K562 (cell line): ENCODE data around the gene LDLRAD1. TPM values are rescaled to one million over a fixed set of nuclear protein-coding genes. Genes with fewer than 3 reads are reported as not detected.
A peak's percentile ranks its signal among the peaks of the same experiment; 100 is the strongest.

ENCODE experiments used
- CHAMP1 ChIP-seq: fragments of 450-650 bp; IDR thresholded peaks from 2 replicates; pipeline ENCODE4 v1.6.1; 2016; ENCODE audit warnings: mild to moderate bottlenecking
- ESRRB ChIP-seq: fragments of 250-450 bp; sonication (Bioruptor Pico); IDR thresholded peaks from 2 replicates; pipeline ENCODE4 v1.5.0; 2020; ENCODE audit warnings: mild to moderate bottlenecking, moderate library complexity, borderline replicate concordance
- GABPA ChIP-seq: fragments of 200-800 bp; sonication (Bioruptor generic); conservative IDR thresholded peaks from 2 replicates; pipeline ENCODE4 v1.6.1; 2016; ENCODE audit warnings: low read depth, missing genetic modification characterization, missing compliant biosample characterization
- POLR2AphosphoS2 ChIP-seq: IDR thresholded peaks from 2 replicates; pipeline ENCODE4 v1.6.1; 2012; ENCODE audit warnings: low read length, improper control_type of control experiment
- SRF ChIP-seq, 2 experiments: fragments of 250-450, 450-650 bp in 1 of 2; sonication (Bioruptor Pico) in 1 of 2; sonication (generic) in 1 of 2; formaldehyde crosslinking; IDR thresholded peaks; 2 replicates each; pipeline versions ENCODE4 v1.5.0 to v1.5.1; 2020 to 2022; ENCODE audit warnings: mild to moderate bottlenecking in 1 of 2, missing genetic modification reagents in 1 of 2
- TAL1 ChIP-seq: fragments of 450-650 bp; IDR thresholded peaks from 2 replicates; pipeline ENCODE4 v1.6.1; 2016; ENCODE audit warnings: mild to moderate bottlenecking
- TRIM28 ChIP-seq: fragments of 450-650 bp; IDR thresholded peaks from 2 replicates; pipeline ENCODE4 v1.6.1; 2017
- ZC3H4 ChIP-seq: sonication (generic); formaldehyde crosslinking; IDR thresholded peaks from 2 replicates; pipeline ENCODE4 v1.9.0; 2021; ENCODE audit warnings: missing genetic modification reagents, borderline replicate concordance
- ZNF24 ChIP-seq: fragments of 450-650 bp; IDR thresholded peaks from 2 replicates; pipeline ENCODE4 v1.6.1; 2016
- polyA plus RNA-seq, 8 experiments: library from polyadenylated mRNA; depleted of rRNA in 4 of 8; stranded (reverse) in 5 of 8; unstranded in 3 of 8; fragments of >200 nt; fragmentation: Nextera tagmentation in 2 of 8; fragmentation: Illumina TruSeq in 1 of 8; extraction: Ambion mirVana in 2 of 8; extraction: Trizol in 1 of 8; gene quantifications; 2 replicates each; pipeline versions ENCODE4 v1.2.1 to v1.2.3, GENCODE V29; 2011 to 2014; ENCODE audit warnings: inconsistent platforms in 1 of 8, missing spikeins in 1 of 8
- total RNA-seq, 7 experiments: library from RNA; depleted of rRNA in 6 of 7; stranded (reverse); fragments of >200 nt in 6 of 7; fragmentation: Illumina TruSeq in 2 of 7; extraction: Trizol in 2 of 7; gene quantifications; 2 replicates each; pipeline versions ENCODE4 v1.2.1 to v1.2.3, GENCODE V29; 2011 to 2021; ENCODE audit warnings: low replicate concordance in 1 of 7
- TF ChIP-seq, protein P1 (sequence below), 2 experiments: fragments of 450-650 bp; formaldehyde crosslinking in 1 of 2; IDR thresholded peaks; 2 replicates each; pipeline versions ENCODE4 v1.4.0 to v1.6.1; 2014 to 2020; ENCODE audit warnings: mild to moderate bottlenecking in 2 of 2, borderline replicate concordance in 1 of 2, low read depth in 1 of 2

The LDLRAD1 gene
- total and polyA plus RNA-seq, 9 of the 15 experiments (the other 6 are each of a cell fraction or from before 2014, with no cell fraction given) = not detected

DNA sequence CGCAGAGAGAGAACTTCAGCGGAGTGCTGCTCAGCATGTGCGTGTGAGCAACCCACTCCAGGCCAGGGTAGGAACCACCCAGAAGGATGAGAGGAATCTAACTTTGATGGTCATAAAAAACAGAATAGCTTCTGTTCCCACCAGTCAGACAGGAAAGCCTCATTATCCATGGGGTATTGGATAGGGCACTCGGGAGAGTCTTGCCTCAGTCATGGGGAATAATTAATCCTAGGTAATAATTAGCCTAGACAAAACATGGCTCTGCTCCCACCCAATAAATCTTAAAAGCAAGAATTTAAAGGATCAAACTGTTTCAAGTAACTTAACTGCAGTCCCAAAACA is 35.3 kb downstream of the LDLRAD1 start (continued):
- TF ChIP-seq CHAMP1 (no peak), ZNF24 (no peak), POLR2AphosphoS2 (no peak), ESRRB (CRISPR knock-in tag) (no peak), TAL1 (no peak), TRIM28 (no peak), ZC3H4 (CRISPR knock-in tag) (no peak), GABPA (tag) (0 out of 2 replicates have a peak, but pooled peaks have one; percentile 3), SRF (CRISPR knock-in tag; IDR thresholded peaks at IDR 0.05) (no peak)
- TF ChIP-seq, protein P1, sequence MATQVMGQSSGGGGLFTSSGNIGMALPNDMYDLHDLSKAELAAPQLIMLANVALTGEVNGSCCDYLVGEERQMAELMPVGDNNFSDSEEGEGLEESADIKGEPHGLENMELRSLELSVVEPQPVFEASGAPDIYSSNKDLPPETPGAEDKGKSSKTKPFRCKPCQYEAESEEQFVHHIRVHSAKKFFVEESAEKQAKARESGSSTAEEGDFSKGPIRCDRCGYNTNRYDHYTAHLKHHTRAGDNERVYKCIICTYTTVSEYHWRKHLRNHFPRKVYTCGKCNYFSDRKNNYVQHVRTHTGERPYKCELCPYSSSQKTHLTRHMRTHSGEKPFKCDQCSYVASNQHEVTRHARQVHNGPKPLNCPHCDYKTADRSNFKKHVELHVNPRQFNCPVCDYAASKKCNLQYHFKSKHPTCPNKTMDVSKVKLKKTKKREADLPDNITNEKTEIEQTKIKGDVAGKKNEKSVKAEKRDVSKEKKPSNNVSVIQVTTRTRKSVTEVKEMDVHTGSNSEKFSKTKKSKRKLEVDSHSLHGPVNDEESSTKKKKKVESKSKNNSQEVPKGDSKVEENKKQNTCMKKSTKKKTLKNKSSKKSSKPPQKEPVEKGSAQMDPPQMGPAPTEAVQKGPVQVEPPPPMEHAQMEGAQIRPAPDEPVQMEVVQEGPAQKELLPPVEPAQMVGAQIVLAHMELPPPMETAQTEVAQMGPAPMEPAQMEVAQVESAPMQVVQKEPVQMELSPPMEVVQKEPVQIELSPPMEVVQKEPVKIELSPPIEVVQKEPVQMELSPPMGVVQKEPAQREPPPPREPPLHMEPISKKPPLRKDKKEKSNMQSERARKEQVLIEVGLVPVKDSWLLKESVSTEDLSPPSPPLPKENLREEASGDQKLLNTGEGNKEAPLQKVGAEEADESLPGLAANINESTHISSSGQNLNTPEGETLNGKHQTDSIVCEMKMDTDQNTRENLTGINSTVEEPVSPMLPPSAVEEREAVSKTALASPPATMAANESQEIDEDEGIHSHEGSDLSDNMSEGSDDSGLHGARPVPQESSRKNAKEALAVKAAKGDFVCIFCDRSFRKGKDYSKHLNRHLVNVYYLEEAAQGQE (IDR thresholded peaks at IDR 0.05; ENCODE audit: borderline replicate concordance) = no peak
- TF ChIP-seq, protein P1 (CRISPR knock-in tag; IDR thresholded peaks at IDR 0.05; ENCODE audit: low read depth) = no peak
- TF ChIP-seq, all 486 proteins: peak for 3
